GM19035 (cell line): ENCODE measurements around the gene STRIP1.

ENCODE experiments used
- ATAC-seq: cut with Tn5 transposase; IDR thresholded peaks from one replicate; pipeline ENCODE4 v1.9.1; 2021; ENCODE audit not compliant: unreplicated experiment

The STRIP1 gene

GRCh38 chr1:110050602-110051261, 16.3 kb downstream of the STRIP1 start:
- ATAC-seq: no peak

GRCh38 chr1:110051262-110051648, 16.8 kb downstream of the STRIP1 start:
- ATAC-seq: no peak

GRCh38 chr1:110053552-110054428, 19.4 kb downstream of the STRIP1 start:
- no peak for ATAC-seq

- ATAC-seq: no peak
Measured at GRCh38 chr1:110055493-110056284, 21.3 kb downstream of the STRIP1 start.

GRCh38 chr1:110056285-110056683, 21.9 kb downstream of the STRIP1 start:
- no peak for ATAC-seq

- no peak for ATAC-seq
Measured at GRCh38 chr1:110056776-110057175, 22.4 kb downstream of the STRIP1 start.

- no peak for ATAC-seq
Measured at GRCh38 chr1:110057963-110058518, 23.6 kb downstream of the STRIP1 start.

GRCh38 chr1:110058591-110058990, 24.2 kb downstream of the STRIP1 start:
- ATAC-seq: no peak

GRCh38 chr1:110059133-110059863, 24.9 kb downstream of the STRIP1 start:
- no peak for ATAC-seq

- peak; percentile 68 for ATAC-seq
Measured at GRCh38 chr1:110060034-110060661, 25.7 kb downstream of the STRIP1 start.

- ATAC-seq: no peak
Measured at GRCh38 chr1:110060662-110061060, 26.2 kb downstream of the STRIP1 start.

- ATAC-seq: no peak
Measured at GRCh38 chr1:110061341-110061740, 26.9 kb downstream of the STRIP1 start.

GRCh38 chr1:110062612-110063011, 28.2 kb downstream of the STRIP1 start:
- ATAC-seq: no peak

- no peak for ATAC-seq
Measured at GRCh38 chr1:110063781-110064180, 29.4 kb downstream of the STRIP1 start.

GRCh38 chr1:110064576-110065337, 30.3 kb downstream of the STRIP1 start:
- no peak for ATAC-seq

GRCh38 chr1:110065841-110066240, 31.4 kb downstream of the STRIP1 start:
- ATAC-seq: no peak

GRCh38 chr1:110067479-110067892, 33.1 kb downstream of the STRIP1 start:
- ATAC-seq: no peak

- ATAC-seq: no peak
Measured at GRCh38 chr1:110067893-110068645, 33.6 kb downstream of the STRIP1 start.
